Vagina (tissue), 2 donors: ENCODE data around the gene PLPP1.

Source experiments
- CTCF ChIP-seq, 3 experiments: fragments of 450-650 bp in 2 of 3; fragments of 200-600 bp in 1 of 3; sonication (generic) in 1 of 3; IDR thresholded peaks; one replicate each; pipeline ENCODE4 v1.5.1; 2017 to 2019; ENCODE audit warnings: antibody characterized with exemption in 3 of 3, mild to moderate bottlenecking in 2 of 3, moderate library complexity in 2 of 3
- POLR2A ChIP-seq, 2 donors: fragments of 450-650 bp; IDR thresholded peaks; one replicate each; pipeline ENCODE4 v1.6.1; 2017; ENCODE audit warnings: antibody characterized with exemption in 2 of 2, mild to moderate bottlenecking in 2 of 2, moderate library complexity in 2 of 2
- POLR2AphosphoS5 ChIP-seq, 2 donors: sonication (generic); formaldehyde crosslinking; IDR thresholded peaks; one replicate each; pipeline ENCODE4 v1.9.0; 2017; ENCODE audit warnings: antibody characterized with exemption in 2 of 2, mild to moderate bottlenecking in 2 of 2, low read depth in 1 of 2; ENCODE audit not compliant: insufficient read depth in 1 of 2

GRCh38 chr5:55402199-55402598 is 132.6 kb downstream of the PLPP1 start:
- TF ChIP-seq CTCF (IDR thresholded peaks at IDR 0.05) (no peak), POLR2AphosphoS5 (IDR thresholded peaks at IDR 0.05; ENCODE audit: insufficient read depth in 1 of 2, low read depth in 1 of 2) (no peak), POLR2A (IDR thresholded peaks at IDR 0.05) (no peak)
